Endometrium (tissue), 2 donors: ENCODE results near the gene ARL4C.
"Not testable (repeated sequence)": the region's sequence is repeated elsewhere in the genome, so short reads cannot be mapped to it uniquely, and the experiment has no call there.

Experiments
- FAIRE-seq: peaks from 2 replicates; lab custom pipeline; 2012; peaks lifted over from hg19 to GRCh38; lab: Jason Lieb, UNC
- donor health status: control.
- donor health status: control.

ARL4C gene

GRCh38 chr2:234472155-234472554, 24.7 kb downstream of the ARL4C start:
- FAIRE-seq: no peak

DNA sequence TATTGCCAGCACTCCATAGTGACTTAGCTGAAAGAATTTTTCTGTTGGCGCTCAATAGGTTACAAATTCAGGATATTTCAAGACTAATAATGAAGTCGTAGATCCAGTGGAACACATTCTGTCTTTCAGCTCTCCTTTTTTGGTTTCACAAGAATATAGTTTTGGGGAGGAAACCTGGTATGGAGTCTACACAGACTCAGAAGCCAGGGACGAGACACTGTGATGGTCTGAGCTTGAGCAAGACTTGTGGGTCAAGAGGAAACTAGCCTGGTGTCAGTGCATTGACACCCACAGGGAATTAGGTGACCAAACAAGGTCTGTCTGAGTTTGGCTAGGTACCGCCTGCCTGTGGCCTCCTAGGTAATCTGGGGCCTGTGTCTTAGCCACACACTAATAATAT, 26.9 kb downstream of the ARL4C start:
- no peak for FAIRE-seq

DNA sequence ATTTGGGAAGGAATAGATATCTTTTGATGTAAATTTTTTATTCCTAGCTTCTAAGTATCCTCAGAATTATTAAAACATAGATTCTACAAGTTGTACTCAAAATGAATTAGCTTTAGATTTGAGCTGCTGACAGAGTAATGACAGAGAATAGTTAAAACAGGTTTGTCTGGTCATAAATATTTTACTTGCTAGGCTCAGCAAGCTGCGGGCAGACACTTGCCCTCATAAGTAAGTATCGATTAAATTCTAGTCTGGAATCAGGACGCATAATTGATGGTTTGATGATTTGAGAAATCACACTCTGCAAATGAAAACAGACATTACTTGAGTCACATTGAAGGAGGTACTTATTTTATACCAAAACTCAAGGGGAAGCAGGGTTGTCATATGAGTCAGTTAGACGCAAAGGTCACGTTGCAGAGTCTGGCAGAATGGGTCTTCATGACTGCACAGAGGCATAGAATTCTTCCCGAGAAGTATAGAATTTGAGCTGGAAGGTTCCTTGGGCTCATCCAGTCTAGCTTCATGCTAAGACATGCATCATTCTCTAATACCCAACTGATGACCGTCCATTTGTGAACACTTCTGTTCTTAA, 27.5 kb downstream of the ARL4C start:
- FAIRE-seq: no peak

DNA sequence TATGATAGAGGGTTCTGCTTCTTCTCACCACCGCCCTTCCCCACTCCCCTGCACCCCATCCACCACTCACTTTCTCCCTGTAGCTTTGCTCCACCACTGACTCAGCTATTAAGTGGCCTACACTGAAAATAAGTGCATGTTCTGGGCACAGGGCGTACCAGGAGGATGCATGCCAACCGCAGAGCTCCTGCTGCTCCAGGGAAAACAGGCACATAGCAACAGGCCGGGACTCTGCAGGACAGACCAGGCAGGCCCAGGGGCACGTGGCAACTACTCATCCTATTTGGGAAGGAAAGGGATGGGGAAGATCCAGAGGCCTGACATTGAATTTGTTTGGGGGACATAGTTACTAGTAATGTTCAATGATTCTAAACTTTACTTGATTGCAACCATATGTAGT, 28.4 kb downstream of the ARL4C start:
- no peak for FAIRE-seq

- no peak for FAIRE-seq
These were observed 29.6 kb downstream of the ARL4C start for GRCh38 chr2:234467289-234467688.

DNA sequence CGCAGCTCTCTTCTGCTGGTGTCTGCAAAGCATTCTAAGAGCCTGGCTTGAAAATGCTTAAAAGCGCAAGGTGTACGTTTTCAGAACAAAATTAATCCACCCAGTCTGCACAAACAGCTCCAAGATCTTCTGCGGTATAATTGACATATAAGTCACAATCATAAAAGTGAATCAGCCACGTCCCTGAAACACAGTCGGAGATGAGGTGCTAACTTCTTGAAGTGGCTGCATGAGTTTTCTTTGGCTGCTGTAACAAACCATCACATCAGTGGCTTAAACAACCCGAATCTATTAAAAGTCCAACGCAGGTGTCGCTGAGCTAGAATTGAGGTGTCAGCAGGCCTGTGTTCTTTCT, 32.6 kb downstream of the ARL4C start:
- no peak for FAIRE-seq

DNA sequence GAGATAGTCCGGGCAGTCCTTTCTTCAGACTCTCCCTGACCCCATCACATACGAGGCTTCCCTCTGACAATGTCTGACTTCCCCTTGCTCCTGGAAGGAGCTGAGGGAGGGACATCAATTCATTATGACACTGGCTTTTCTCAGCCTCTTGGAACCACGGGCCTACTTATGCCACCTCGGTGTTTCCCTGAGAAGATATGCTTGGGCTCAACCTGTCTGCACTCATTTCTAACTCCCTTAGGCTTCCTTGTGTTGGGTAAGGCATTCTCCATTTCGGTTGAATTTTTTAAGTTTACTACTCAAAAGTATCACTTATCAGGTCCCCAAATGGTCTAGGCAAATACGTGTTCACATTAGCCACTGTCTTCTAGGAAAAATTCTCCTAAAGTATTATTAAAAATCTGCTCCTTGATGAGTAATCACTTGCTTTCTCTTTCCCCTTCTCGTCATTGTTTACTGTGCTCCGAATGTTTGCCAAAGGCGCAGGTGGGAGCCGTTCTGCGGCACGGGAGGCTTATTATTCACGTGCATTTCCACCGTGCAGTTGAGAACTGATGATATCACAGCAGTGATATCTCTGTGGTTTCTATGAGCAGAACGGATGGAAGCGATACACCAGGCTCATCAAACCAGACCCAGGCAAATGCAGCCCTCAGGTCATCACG, 33.1 kb downstream of the ARL4C start:
- no peak for FAIRE-seq

GRCh38 chr2:234462218-234462992, 34.5 kb downstream of the ARL4C start:
- FAIRE-seq: no peak

GRCh38 chr2:234459401-234460009, 37.4 kb downstream of the ARL4C start:
- no peak for FAIRE-seq

DNA sequence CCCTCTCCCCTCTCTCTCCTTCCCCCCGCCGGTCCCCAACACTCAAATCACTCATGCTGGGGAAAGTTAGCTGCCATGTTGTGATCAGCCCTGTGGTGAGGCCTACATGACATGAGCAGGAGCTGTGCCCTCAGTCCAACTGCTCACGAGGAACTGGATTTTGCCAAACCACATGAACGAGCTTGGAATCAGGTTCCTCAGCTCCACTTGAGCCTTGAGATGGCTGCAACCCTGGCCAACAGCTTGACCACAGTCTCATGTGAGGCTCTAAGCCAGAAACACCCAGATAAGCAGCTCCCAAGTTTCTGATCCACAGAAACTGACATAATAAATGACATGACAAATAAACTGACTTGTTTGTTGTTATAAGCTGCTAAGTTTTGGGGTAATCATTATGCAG, 38.4 kb downstream of the ARL4C start:
- FAIRE-seq: no peak

DNA sequence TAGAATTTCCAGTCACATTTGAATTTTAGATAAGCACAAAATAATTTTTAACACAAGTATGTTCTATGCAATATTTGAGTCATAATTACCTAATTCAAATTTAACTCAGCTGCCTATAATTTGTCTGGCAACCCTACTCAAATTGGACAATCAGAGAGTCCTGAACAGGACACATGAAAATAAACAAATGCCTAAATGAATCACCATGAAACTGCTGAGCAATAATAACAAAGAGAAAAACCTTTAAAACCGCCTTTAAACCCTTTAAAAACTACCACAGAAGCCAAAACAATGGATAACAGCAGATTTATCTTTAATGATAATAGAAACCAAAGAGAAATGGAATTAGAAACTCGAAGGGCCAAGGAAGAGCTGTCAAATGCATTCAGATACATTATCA, 39.5 kb downstream of the ARL4C start:
- FAIRE-seq: no peak

DNA sequence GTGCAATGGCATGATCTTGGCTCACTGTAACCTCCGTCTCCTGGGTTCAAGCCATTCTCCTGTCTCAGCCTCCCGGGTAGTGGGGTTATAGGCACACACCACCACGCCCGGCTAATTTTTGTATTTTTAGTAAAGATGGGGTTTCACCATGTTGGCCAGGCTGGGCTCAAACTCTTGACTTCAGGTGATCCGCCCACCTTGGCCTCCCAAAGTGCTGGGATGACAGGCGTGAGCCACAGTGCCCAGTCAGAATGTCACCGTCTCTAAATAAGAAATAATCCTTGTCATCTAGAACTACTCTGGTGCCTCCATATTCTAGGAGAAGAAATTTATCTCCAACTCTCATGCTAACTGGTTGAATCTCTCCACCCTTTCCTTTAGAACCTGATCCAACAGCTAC, 41.6 kb downstream of the ARL4C start:
- FAIRE-seq: not testable (repeated sequence)

- FAIRE-seq: no peak
These were observed 42.4 kb downstream of the ARL4C start for GRCh38 chr2:234454433-234454832.

GRCh38 chr2:234453216-234453615, 43.7 kb downstream of the ARL4C start:
- no peak for FAIRE-seq

- no peak for FAIRE-seq
These were observed 44.8 kb downstream of the ARL4C start for GRCh38 chr2:234451852-234452625.

GRCh38 chr2:234451242-234451641, 45.6 kb downstream of the ARL4C start:
- no peak for FAIRE-seq

- no peak for FAIRE-seq
These were observed 46.3 kb downstream of the ARL4C start for GRCh38 chr2:234450431-234451124.

DNA sequence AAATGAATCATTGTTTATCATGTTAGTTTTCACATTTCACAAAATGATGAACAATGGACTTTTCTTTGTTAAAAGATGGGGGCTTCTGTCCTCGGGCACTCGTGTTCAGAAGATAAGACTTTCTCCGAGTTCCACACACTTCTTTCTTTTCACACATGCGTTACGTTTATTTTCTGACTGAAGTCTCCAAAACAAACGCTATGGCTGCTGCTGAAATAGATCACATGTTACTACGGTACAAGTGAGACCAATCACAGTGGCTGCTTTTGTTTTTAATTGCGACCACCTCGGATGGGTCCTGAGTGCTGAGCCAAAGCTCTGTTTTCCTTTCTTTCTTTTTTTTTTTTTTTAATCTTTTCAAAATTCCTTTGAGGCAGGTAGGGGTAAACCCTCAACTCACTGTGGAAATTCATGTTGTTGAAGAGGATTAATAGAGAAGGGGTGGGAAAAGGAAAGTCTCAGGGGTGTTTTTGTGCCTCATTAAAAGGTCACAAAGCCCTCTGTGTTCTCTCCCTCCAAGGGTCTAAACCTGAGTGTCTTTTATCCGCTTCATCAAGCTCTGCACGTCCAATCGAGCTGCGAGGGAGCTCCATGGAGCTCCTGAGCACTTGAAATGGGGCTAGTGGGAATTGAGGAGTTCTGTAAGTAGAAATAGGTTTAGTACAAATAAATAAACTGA, 48.2 kb downstream of the ARL4C start:
- FAIRE-seq: no peak

DNA sequence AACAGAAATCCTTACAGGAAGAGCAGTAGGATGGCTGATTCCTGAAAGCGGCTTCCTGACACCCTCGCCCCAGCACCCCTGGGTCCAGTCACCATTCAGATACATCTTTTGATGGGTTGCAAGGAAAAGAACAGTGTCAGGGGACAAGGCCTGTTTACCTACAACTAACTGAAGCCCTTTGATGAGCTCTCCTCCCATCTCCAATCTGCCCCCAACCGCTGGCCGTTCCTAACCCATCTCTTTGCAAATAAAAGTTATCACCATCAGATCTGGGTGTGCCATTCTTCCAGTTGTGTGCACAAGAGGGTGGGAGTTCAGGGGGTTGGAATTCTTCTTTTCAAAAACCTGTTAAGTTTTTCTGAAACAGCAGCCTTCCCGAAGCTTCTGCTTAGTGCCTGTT, 48.9 kb downstream of the ARL4C start:
- no peak for FAIRE-seq

GRCh38 chr2:234447189-234447588, 49.7 kb downstream of the ARL4C start:
- no peak for FAIRE-seq

DNA sequence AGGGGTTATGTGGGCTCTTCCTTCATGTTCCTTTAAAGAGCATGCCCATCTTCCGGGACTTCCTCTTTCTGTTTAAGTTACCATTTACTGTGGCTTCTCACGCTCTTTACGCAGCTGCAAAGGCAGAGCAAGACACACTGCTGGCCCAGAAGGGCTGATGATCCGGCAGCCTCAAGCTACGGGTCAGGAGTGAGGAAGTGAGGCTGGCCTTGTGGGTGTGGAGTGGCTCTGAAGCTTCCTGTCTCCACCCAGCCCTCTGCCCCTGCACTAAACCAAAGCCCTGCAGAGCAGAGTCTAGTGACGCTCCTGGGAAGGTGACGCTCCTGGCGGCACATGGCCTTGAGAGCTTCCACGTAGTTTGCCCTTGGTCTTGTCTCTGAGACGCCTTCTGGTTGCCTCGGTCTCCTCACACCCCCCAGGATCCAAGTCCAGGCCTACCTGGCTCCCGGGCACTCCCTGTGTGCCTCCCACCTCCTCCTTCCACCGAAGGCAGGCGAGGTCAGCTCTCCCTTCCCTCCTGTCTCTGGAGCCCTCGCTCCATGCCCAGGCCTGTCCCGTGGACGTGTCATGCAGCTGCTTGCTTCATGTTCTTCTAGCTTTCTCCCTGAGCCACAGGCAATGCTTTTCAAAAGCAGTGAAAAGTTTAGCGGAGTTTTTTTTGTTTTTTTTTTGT, 50.3 kb downstream of the ARL4C start:
- no peak for FAIRE-seq
